Measurements from ENCODE around the gene PCID2. TPM values are rescaled to one million over a fixed set of nuclear protein-coding genes. Genes with fewer than 3 reads are reported as not detected.

PCID2 gene
- total and polyA plus RNA-seq, 2 experiments from 2014 or later = 79.6 to 107 TPM

DNA sequence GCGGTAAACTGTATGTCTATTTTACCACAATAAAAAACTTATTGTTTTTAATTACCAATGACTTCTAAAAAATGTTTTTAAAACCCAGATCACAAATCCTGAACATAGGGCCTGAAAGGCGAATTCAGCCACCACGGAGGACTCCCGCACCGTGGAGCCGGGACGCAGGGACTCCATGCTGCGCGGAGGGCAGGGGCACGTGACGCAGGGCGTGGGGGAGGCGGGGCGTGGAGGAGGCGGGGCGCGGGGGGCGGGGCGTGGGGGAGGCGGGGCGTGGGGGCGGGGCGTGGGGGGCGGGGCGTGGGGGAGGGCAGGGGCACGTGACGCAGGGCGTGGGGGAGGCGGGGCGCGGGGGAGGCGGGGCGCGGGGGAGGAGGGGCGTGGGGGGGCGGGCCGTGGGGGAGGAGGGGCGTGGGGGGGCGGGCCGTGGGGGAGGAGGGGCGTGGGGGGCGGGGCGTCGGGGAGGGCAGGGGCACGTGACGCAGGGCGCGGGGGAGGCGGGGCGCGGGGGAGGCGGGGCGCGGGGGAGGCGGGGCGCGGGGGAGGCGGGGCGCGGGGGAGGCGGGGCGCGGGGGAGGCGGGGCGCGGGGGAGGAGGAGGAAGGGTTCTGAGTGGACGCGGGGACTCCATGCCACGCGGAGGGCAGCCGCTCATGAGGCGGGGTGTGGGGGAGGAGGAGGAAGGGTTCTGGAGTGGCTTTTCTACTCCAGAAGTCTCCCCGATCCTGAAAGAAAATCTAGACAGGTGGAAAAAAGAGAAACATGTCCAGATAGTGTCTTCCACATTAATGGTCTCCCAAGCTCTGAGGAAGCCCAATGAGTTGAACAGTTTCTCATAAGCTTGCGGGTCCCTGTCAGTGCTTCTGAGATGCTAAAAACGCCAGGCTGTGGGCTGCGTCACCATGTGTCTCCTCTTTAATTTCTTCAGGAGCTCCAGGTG is 54.4 kb downstream of the PCID2 start:
- Histone ChIP-seq H3K79me2 (replicated peaks; ENCODE audit: insufficient read depth) (no peaks in the 10 kb centered on the region), H4K20me1 (replicated peaks; ENCODE audit: insufficient read depth) (no peaks in the 10 kb centered on the region), H3K9me2 (ENCODE audit: insufficient read depth) (no peaks in the 10 kb centered on the region), H3K4me2 (peak overlapping the region; percentile 97), H3K27ac (ENCODE audit: low read depth) (peak overlapping the region; percentile 63; the same call in 1 of the 2 replicates), H3K36me3 (ENCODE audit: insufficient read depth) (no peaks in the 10 kb centered on the region), H2AFZ (peak overlapping the region; percentile 92), H3K4me3 (peak overlapping the region; percentile 72), H3K27me3 (ENCODE audit: insufficient read depth) (peaks cover 22% of the 10 kb centered on the region), H3F3A (replicated peaks; ENCODE audit: low read depth) (peaks cover 17% of the 10 kb centered on the region), H3K4me1 (ENCODE audit: insufficient read depth) (peaks cover 11% of the 10 kb centered on the region; the same call in 1 of the 2 replicates)
- Mint-ChIP-seq H3K4me3 (peak overlapping the region; percentile 66), H3K4me1 (peaks cover 32% of the 10 kb centered on the region), H3K36me3 (ENCODE audit: low read depth) (no peaks in the 10 kb centered on the region; the same call in 2 of the 3 replicates), H3K9me3 (peaks cover 3% of the 10 kb centered on the region; the same call in 1 of the 3 replicates), H3K27ac (no peak overlapping the region), H3K27me3 (ENCODE audit: insufficient read depth, low read depth, poor library complexity) (peaks cover 27% of the 10 kb centered on the region)
- ATAC-seq (peak; percentile 10), DNase-seq (ENCODE audit: low spot score) (peak; percentile 64)
- TF ChIP-seq EZH2 (IDR thresholded peaks at IDR 0.05; ENCODE audit: low read depth, unreplicated experiment) (no peak), JUNB (IDR thresholded peaks at IDR 0.05; ENCODE audit: unreplicated experiment) (no peak), ZNF331 (CRISPR knock-in tag; IDR thresholded peaks at IDR 0.05; ENCODE audit: low read depth) (no peak), STAT1 (IDR thresholded peaks at IDR 0.05; ENCODE audit: unreplicated experiment) (no peak), POLR2AphosphoS5 (IDR thresholded peaks at IDR 0.05; ENCODE audit: low read depth) (peak; percentile 62)

DNA sequence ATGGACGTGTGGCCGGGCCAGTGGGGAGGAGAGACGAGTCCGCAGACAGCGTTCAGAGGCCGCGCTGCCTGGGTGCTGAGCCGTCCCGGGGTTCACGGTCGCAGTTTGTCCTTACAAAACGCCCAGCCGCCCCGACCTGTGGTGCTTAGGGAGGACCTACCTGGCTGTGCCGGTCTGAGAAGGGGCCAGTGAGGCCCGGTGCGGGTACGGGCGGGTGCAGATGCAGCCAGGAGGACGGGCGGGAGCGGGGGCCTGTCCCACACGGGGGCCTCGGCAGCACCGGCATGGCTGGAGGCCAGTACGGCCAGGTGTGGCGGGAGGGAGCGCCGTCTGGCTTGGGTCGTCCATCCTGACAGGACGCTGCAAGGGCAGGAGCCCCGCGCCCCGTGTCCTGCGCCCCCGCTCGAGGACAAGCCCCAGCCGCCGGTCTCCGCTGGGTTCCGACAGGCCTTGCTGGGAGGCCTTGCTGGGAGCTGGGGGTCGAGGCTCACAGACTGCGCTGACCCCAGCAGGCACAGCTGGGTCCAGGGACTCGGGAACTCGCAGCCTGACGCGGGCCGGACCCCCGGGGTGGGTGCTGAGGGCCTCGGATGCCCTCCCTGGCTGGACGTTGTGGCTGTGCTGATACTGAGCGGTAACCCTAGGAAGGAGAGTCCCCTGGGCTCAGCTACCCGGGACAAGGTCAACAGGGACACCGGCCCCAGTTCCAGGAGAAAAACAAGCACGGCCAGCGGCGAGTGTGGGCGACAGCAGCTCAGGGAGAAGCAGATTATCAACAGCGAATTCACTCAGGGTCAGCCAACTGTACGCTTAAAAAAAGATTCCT is 55.3 kb downstream of the PCID2 start:
- Mint-ChIP-seq H3K36me3 (ENCODE audit: low read depth) (no peaks in the 10 kb centered on the region; the same call in 2 of the 3 replicates), H3K27me3 (ENCODE audit: insufficient read depth, low read depth, poor library complexity) (peaks cover 27% of the 10 kb centered on the region), H3K9me3 (peaks cover 3% of the 10 kb centered on the region; the same call in 1 of the 3 replicates), H3K4me3 (peak overlapping the region; percentile 66), H3K27ac (no peak overlapping the region), H3K4me1 (peaks cover 23% of the 10 kb centered on the region)
- peaks cover 17% of the 10 kb centered on the region for H3F3A ChIP-seq (replicated peaks; ENCODE audit: low read depth)
- ATAC-seq = peak; percentile 73
- DNase-seq (ENCODE audit: low spot score) = peak; percentile 73
- peaks cover 5% of the 10 kb centered on the region; the same call in 1 of the 2 replicates for H3K4me1 ChIP-seq (ENCODE audit: insufficient read depth)
- H3K4me3 ChIP-seq = peak overlapping the region; percentile 72
- peaks cover 22% of the 10 kb centered on the region for H3K27me3 ChIP-seq (ENCODE audit: insufficient read depth)
- no peaks in the 10 kb centered on the region for H3K9me2 ChIP-seq (ENCODE audit: insufficient read depth)
- H3K27ac ChIP-seq (ENCODE audit: low read depth) = no peak overlapping the region
- TF ChIP-seq EZH2 (IDR thresholded peaks at IDR 0.05; ENCODE audit: low read depth, unreplicated experiment) = peak; percentile 36
- no peak for TF ChIP-seq ZNF114 (CRISPR knock-in tag; IDR thresholded peaks at IDR 0.05)
- TF ChIP-seq, protein P1, sequence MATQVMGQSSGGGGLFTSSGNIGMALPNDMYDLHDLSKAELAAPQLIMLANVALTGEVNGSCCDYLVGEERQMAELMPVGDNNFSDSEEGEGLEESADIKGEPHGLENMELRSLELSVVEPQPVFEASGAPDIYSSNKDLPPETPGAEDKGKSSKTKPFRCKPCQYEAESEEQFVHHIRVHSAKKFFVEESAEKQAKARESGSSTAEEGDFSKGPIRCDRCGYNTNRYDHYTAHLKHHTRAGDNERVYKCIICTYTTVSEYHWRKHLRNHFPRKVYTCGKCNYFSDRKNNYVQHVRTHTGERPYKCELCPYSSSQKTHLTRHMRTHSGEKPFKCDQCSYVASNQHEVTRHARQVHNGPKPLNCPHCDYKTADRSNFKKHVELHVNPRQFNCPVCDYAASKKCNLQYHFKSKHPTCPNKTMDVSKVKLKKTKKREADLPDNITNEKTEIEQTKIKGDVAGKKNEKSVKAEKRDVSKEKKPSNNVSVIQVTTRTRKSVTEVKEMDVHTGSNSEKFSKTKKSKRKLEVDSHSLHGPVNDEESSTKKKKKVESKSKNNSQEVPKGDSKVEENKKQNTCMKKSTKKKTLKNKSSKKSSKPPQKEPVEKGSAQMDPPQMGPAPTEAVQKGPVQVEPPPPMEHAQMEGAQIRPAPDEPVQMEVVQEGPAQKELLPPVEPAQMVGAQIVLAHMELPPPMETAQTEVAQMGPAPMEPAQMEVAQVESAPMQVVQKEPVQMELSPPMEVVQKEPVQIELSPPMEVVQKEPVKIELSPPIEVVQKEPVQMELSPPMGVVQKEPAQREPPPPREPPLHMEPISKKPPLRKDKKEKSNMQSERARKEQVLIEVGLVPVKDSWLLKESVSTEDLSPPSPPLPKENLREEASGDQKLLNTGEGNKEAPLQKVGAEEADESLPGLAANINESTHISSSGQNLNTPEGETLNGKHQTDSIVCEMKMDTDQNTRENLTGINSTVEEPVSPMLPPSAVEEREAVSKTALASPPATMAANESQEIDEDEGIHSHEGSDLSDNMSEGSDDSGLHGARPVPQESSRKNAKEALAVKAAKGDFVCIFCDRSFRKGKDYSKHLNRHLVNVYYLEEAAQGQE (IDR thresholded peaks at IDR 0.05; ENCODE audit: unreplicated experiment) = no peak
- no peaks in the 10 kb centered on the region for H3K36me3 ChIP-seq (ENCODE audit: insufficient read depth)
- no peaks in the 10 kb centered on the region for H3K79me2 ChIP-seq (replicated peaks; ENCODE audit: insufficient read depth)
- H2AFZ ChIP-seq = peak overlapping the region; percentile 92
- H4K20me1 ChIP-seq (replicated peaks; ENCODE audit: insufficient read depth) = no peaks in the 10 kb centered on the region
- peak overlapping the region; percentile 97 for H3K4me2 ChIP-seq
